ES-I3 (cell line): ENCODE results near the gene ZC3H12C.
"Not testable (repeated sequence)": the region's sequence is repeated elsewhere in the genome, so short reads cannot be mapped to it uniquely, and the experiment has no call there.

Experiments
- H3K36me3 ChIP-seq: 2 replicates; pipeline ENCODE4 v1.6.1; 2013; ENCODE audit warnings: mild to moderate bottlenecking, low read length, control low read depth, moderate library complexity; ENCODE audit not compliant: insufficient read depth
- H3K4me1 ChIP-seq: 2 replicates; pipeline ENCODE4 v1.6.1; 2013; ENCODE audit warnings: mild to moderate bottlenecking, control low read depth, low read length; ENCODE audit not compliant: insufficient read depth
- H3K9ac ChIP-seq: 2 replicates; pipeline ENCODE4 v1.6.1; 2013; ENCODE audit warnings: low read depth, mild to moderate bottlenecking, low read length, moderate library complexity
- H3K9me3 ChIP-seq: 2 replicates; pipeline ENCODE4 v1.6.1; 2013; ENCODE audit warnings: mild to moderate bottlenecking, low read length, moderate library complexity; ENCODE audit not compliant: control insufficient read depth, insufficient read depth

The ZC3H12C gene

GRCh38 chr11:110092515-110093406 is at the start of gene ZC3H12C:
TSS of gene ZC3H12C (plus strand) at chr11:110093392. CDS start at chr11:110093412, 20 bp downstream.
- peaks cover 6% of the 10 kb centered on the region; the same call in 1 of the 2 replicates for H3K4me1 ChIP-seq
- H3K9ac ChIP-seq = peak within 1 kb of the TSS; percentile 93
- no peaks in the 10 kb centered on the region for H3K36me3 ChIP-seq
- no peaks in the 10 kb centered on the region for H3K9me3 ChIP-seq

DNA sequence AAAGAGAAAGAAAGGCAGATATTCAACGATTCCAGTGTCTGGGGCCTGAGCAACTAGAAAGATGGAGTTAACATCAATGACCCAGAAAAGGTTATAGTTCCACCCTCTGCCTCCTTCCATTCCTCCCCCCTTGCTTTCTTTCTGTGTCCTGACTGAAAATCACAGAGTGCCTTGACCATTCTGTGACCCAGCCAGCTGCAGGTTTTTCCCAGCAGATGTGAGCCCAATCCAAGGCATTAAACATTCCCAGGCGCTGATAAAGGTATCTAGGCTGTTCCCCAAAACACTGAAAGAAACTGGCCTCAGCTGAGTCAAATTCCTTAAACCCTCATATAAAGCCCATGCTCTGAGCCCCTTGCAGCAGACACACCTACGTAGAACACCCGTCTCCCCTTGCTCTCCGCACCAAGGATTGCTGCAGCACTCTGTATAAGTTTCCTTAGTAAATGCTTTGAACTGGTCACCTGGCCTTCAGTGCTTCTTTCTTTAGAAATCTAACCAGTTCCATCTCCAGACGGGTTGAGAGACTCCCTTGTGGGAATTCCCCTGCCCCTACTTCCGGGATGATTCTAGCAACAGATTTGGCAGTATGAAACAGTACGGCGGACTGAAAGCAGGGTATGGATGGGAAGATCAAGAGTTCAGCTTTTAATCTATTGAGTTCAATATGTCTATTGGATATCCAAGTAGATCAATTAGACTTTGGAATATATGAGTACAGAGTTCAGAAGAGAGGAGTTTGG is 48.8 kb upstream of the ZC3H12C start:
- Histone ChIP-seq H3K36me3 (no peaks in the 10 kb centered on the region), H3K9ac (no peak overlapping the region)

GRCh38 chr11:110046775-110047380 is 46.3 kb upstream of the ZC3H12C start:
- Histone ChIP-seq H3K4me1 (no peaks in the 10 kb centered on the region), H3K36me3 (no peaks in the 10 kb centered on the region), H3K9me3 (no peaks in the 10 kb centered on the region), H3K9ac (no peak overlapping the region)

More for the DNA sequence above, 48.8 kb upstream of the ZC3H12C start:
- Histone ChIP-seq H3K9me3 (no peaks in the 10 kb centered on the region; the same call in 1 of the 2 replicates), H3K4me1 (no peaks in the 10 kb centered on the region)

- H3K36me3 ChIP-seq = no peaks in the 10 kb centered on the region
- no peaks in the 10 kb centered on the region for H3K4me1 ChIP-seq
- H3K9me3 ChIP-seq = peaks cover 6% of the 10 kb centered on the region
- H3K9ac ChIP-seq = no peak overlapping the region
Measured at GRCh38 chr11:110049501-110050200, 43.5 kb upstream of the ZC3H12C start.

GRCh38 chr11:110050201-110050506 is 43.0 kb upstream of the ZC3H12C start:
- peaks cover 6% of the 10 kb centered on the region for H3K9me3 ChIP-seq
- no peaks in the 10 kb centered on the region for H3K36me3 ChIP-seq

DNA sequence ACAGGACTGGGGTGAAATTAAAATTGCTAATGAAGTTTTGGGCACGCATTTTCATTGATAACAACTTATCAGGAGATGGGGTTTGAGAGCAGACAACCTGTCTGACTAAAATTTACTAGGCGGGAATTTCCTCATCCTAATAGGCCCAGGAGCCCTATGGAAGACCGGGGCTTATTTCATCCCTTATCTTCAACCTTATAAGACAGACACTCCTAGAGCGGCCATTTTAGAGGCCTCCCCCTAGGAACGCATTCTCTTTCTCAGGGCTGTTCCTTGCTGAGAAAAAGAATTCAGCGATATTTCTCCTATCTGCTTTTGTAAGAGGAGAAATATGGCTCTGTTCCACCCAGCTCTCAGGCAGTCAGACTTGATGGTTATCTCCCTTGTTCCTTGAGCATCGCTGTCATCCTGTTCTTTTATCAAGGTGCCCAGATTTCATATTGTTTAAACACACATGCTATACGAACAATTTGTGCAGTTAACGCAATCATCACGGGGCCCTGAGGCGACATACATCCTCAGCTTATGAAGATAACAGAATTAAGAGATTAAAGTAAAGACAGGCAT is 39.3 kb upstream of the ZC3H12C start:
- no peaks in the 10 kb centered on the region for H3K4me1 ChIP-seq
- H3K9me3 ChIP-seq = peaks cover 6% of the 10 kb centered on the region
- no peaks in the 10 kb centered on the region for H3K36me3 ChIP-seq
- no peak overlapping the region for H3K9ac ChIP-seq

More at GRCh38 chr11:110050201-110050506, 43.0 kb upstream of the ZC3H12C start:
- H3K9ac ChIP-seq = no peak overlapping the region
- no peaks in the 10 kb centered on the region for H3K4me1 ChIP-seq

- Histone ChIP-seq H3K9me3 (peaks cover 6% of the 10 kb centered on the region), H3K9ac (no peak overlapping the region), H3K4me1 (no peaks in the 10 kb centered on the region), H3K36me3 (no peaks in the 10 kb centered on the region)
Measured at GRCh38 chr11:110056956-110057355, 36.2 kb upstream of the ZC3H12C start.

GRCh38 chr11:110059706-110060463 is 33.3 kb upstream of the ZC3H12C start:
- H3K9ac ChIP-seq = no peak overlapping the region
- no peaks in the 10 kb centered on the region for H3K4me1 ChIP-seq
- H3K9me3 ChIP-seq = no peaks in the 10 kb centered on the region
- H3K36me3 ChIP-seq = no peaks in the 10 kb centered on the region

- no peaks in the 10 kb centered on the region for H3K4me1 ChIP-seq
- no peaks in the 10 kb centered on the region for H3K9me3 ChIP-seq
- no peaks in the 10 kb centered on the region for H3K36me3 ChIP-seq
- no peak overlapping the region for H3K9ac ChIP-seq
Measured at GRCh38 chr11:110061296-110061695, 31.9 kb upstream of the ZC3H12C start.

DNA sequence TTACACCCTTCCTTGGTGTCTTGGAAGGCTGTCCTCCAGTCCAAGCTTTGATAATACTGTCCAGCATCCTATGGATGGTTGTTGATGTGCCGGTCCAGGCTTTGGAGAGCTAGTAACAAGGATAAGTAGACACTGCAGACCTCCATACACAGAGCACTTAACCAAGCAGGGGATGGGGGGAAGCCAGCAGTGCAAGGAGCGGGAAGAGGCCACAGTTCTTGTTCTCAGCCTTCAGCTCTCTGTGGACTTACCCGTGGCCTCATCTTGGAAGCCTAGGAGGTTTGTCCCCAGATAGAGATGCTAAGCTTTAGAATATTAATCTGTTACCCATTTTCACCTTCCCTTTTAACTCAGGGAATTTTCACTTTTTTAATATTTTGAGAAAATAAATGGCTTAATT is 30.9 kb upstream of the ZC3H12C start:
- H3K9ac ChIP-seq = no peak overlapping the region
- H3K36me3 ChIP-seq = no peaks in the 10 kb centered on the region
- H3K9me3 ChIP-seq = no peaks in the 10 kb centered on the region
- H3K4me1 ChIP-seq = no peaks in the 10 kb centered on the region

- Histone ChIP-seq H3K36me3 (no peaks in the 10 kb centered on the region), H3K4me1 (no peaks in the 10 kb centered on the region), H3K9me3 (no peaks in the 10 kb centered on the region), H3K9ac (no peak overlapping the region)
Measured at GRCh38 chr11:110065189-110065588, 28.0 kb upstream of the ZC3H12C start.

- H3K36me3 ChIP-seq, H3K9ac ChIP-seq, H3K4me1 ChIP-seq, H3K9me3 ChIP-seq: not testable (repeated sequence)
Measured at GRCh38 chr11:110068001-110068400, 25.2 kb upstream of the ZC3H12C start.

- no peaks in the 10 kb centered on the region for H3K9me3 ChIP-seq
- no peak overlapping the region for H3K9ac ChIP-seq
- H3K4me1 ChIP-seq = no peaks in the 10 kb centered on the region
- H3K36me3 ChIP-seq = no peaks in the 10 kb centered on the region
Measured at GRCh38 chr11:110069158-110069737, 23.9 kb upstream of the ZC3H12C start.
